Measurements from ENCODE around the gene THADA. TPM values are rescaled to one million over a fixed set of nuclear protein-coding genes. Genes with fewer than 3 reads are reported as not detected.

Gene THADA
- total RNA-seq, 1 experiment from 2014 or later, result 20.1 TPM

DNA sequence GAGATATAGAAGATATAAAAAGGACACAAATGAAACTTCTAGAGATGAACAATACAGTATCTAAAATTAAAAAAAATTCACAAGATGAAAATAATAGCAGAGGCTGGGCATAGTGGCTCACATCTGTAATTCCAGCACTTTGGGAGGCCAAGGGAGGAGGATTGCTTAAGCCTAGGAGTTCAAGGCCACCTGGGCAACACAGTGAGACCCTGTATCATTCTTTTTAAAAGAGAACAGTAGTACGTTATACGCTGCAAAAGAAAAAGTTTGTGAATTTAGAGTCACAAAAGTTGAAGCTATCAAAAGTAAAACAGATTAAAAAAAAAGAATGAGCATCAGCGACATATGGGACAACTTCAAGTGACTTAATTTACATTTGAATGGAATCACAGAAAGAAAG is 287.9 kb downstream of the THADA start:
- Histone ChIP-seq H3K9me3 (ENCODE audit: control insufficient read depth, low read depth, low read length) (no peaks in the 10 kb centered on the region), H4K91ac (ENCODE audit: insufficient read length, low read depth, low read length) (no peak overlapping the region), H2BK120ac (ENCODE audit: low read depth, low read length, poor library complexity, severe bottlenecking) (no peak overlapping the region), H3K56ac (ENCODE audit: insufficient read length, low read depth, low read length) (no peak overlapping the region), H2BK15ac (ENCODE audit: low read depth, low read length) (no peak overlapping the region), H2BK5ac (ENCODE audit: insufficient read length, low read length) (no peak overlapping the region), H2AFZ (ENCODE audit: low read length) (no peak overlapping the region), H2AK5ac (ENCODE audit: insufficient read length, low read length) (no peak overlapping the region), H4K5ac (ENCODE audit: insufficient read length, low read depth, low read length) (no peak overlapping the region), H3T11ph (ENCODE audit: low read length) (no peak overlapping the region), H2BK20ac (ENCODE audit: low read depth, low read length, poor library complexity, severe bottlenecking) (no peak overlapping the region), H4K20me1 (ENCODE audit: control insufficient read depth, insufficient read depth, insufficient read length) (no peaks in the 10 kb centered on the region), H3K4me2 (ENCODE audit: insufficient read depth, insufficient read length, low read length) (no peak overlapping the region), H3K4me1 (ENCODE audit: insufficient read depth, low read length) (no peaks in the 10 kb centered on the region), H3K27ac (ENCODE audit: insufficient read length, low read depth, low read length) (no peak overlapping the region), H3K9ac (ENCODE audit: extremely low read depth, insufficient read length, low read length) (no peak overlapping the region), H2BK12ac (ENCODE audit: insufficient read length, low read depth, low read length) (no peak overlapping the region), H3K14ac (ENCODE audit: insufficient read depth, low read length) (no peak overlapping the region), H3K23ac (ENCODE audit: insufficient read length, low read depth, low read length) (no peak overlapping the region), H3K18ac (ENCODE audit: insufficient read length, low read depth, low read length) (no peak overlapping the region), H3K79me2 (ENCODE audit: insufficient read depth, low read length) (no peaks in the 10 kb centered on the region), H3K79me1 (ENCODE audit: insufficient read depth, low read depth, low read length, poor library complexity, severe bottlenecking) (no peaks in the 10 kb centered on the region), H3K23me2 (ENCODE audit: insufficient read length, low read depth, low read length, poor library complexity, severe bottlenecking) (no peaks in the 10 kb centered on the region), H3K27me3 (ENCODE audit: insufficient read depth, low read length) (no peaks in the 10 kb centered on the region), H3K4ac (ENCODE audit: low read depth, low read length) (no peak overlapping the region), H4K8ac (replicated peaks; ENCODE audit: insufficient read length, low read depth, low read length) (no peak overlapping the region)
- no peak overlapping the region for H3K4me3 Mint-ChIP-seq
- WGBS (ENCODE audit: extremely low coverage, insufficient read length, low lambda C conversion rate), result no CpG with 5 or more reads among the region's 3 CpGs
- no peak overlapping the region for H3K27ac Mint-ChIP-seq
- H3K36me3 Mint-ChIP-seq (ENCODE audit: insufficient read depth in 1 of 3, low read depth in 3 of 3), result no peaks in the 10 kb centered on the region
- H3K27me3 Mint-ChIP-seq (ENCODE audit: low read depth), result no peaks in the 10 kb centered on the region
- no peaks in the 10 kb centered on the region for H3K9me3 Mint-ChIP-seq
- DNase-seq, result no peak
- TF ChIP-seq, protein P1, sequence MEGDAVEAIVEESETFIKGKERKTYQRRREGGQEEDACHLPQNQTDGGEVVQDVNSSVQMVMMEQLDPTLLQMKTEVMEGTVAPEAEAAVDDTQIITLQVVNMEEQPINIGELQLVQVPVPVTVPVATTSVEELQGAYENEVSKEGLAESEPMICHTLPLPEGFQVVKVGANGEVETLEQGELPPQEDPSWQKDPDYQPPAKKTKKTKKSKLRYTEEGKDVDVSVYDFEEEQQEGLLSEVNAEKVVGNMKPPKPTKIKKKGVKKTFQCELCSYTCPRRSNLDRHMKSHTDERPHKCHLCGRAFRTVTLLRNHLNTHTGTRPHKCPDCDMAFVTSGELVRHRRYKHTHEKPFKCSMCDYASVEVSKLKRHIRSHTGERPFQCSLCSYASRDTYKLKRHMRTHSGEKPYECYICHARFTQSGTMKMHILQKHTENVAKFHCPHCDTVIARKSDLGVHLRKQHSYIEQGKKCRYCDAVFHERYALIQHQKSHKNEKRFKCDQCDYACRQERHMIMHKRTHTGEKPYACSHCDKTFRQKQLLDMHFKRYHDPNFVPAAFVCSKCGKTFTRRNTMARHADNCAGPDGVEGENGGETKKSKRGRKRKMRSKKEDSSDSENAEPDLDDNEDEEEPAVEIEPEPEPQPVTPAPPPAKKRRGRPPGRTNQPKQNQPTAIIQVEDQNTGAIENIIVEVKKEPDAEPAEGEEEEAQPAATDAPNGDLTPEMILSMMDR (conservative IDR thresholded peaks at IDR 0.05), result no peak
- peaks cover 4 to 10% of the 10 kb centered on the region in 2 experiments for H3K4me1 Mint-ChIP-seq

Measured in H9 (cell line).